GM19372 (cell line): ENCODE data around the gene RNF180.
"Not testable (repeated sequence)": the region's sequence is repeated elsewhere in the genome, so short reads cannot be mapped to it uniquely, and the experiment has no call there.

Source experiments
- ATAC-seq: cut with Tn5 transposase; IDR thresholded peaks from one replicate; pipeline ENCODE4 v1.9.1; 2021; ENCODE audit warnings: mild to moderate bottlenecking, low read depth, moderate library complexity; ENCODE audit not compliant: unreplicated experiment

The RNF180 gene

DNA sequence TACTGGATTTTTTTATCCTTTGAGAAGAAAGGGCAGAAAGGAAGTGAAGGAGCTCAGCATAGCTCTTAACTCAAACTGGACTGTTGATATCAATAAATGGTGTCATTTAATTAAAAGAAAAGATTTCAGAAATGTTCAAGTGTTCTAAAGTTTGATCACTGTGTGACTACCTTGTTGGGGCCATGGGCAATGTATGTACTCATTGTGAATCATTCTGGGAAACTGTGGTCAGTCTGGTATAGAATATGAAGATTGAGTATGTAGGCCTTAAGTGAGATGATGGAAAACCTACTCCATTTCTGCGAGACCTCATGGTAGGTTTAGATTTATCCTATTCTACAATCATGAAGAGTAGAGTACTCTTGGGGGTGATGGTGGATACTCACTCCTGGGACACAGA, 175.7 kb downstream of the RNF180 start:
- no peak for ATAC-seq

DNA sequence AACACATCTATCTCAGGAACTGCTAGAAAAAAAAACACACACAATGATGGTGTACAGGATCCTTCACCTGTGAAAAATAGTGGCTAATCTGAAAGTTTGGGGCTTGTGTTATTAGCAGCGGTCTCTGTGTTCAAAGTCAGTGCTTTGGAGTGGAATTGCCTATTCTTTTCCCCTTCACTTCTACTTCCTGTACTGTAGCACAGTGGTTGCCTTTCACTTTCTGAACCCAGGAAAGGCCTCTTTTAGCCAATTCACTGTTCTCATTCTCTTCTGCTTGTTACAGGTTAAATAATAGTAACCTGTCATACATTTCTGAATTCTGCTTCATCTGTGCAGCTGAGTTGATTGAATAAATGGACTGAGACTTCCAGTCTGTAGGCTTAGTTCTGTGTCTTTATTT, 178.9 kb downstream of the RNF180 start:
- ATAC-seq = no peak

DNA sequence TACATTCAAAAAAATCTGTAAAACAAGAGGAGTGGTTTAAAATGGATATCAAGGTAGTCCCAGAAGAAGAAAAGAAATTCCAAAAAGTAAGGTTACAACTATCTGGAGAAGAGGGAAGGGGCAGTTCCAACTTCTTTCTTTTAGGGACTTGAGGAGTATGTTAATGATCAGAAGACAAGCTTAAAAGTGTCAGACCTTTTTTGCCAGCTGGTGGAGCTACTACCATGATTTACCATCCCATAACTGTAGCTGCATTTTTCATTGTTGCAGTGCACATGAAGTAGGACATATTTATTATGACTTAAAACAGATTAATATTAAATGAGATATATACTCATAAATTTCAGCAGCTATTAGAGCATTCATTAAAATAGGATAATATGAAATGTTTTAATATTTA, 181.7 kb downstream of the RNF180 start:
- ATAC-seq = no peak

DNA sequence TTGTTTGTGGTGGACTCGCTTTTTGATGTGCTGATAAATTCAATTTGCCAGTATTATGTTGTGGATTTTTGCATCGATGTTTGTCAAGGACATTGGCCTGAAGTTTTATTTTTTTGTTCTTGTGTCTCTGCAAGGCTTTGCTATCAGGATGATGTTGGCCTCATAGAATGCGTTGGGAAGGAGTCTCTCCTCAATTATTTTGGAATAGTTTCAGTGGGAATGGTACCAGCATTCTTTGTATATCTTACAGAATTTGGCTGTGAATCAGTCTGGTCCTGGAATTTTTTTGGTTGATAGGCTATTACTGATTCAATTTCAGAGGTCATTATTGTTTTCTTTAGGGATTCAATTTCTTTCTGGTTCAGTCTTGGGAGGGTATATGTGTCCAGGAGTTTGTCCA, 198.8 kb downstream of the RNF180 start:
- no peak for ATAC-seq

DNA sequence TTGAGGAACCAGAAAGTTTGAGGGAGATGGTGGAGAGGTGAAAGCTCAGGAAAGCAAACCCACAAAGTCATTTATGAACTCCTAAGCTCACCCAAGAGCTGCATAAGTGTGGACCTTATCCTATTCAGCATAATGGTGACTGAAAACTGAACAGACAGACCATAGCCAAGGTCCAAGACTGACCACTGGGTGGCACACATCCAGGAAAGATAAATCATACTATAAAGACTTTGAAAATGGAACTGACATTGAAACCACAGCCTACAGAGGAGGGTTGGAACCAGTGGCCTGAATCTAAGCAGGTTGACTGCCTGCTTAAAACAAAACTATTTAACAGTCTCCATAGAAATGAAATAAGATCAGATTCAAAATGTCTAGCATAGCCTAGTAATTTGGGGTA, 219.1 kb downstream of the RNF180 start:
- ATAC-seq = peak; percentile 61

DNA sequence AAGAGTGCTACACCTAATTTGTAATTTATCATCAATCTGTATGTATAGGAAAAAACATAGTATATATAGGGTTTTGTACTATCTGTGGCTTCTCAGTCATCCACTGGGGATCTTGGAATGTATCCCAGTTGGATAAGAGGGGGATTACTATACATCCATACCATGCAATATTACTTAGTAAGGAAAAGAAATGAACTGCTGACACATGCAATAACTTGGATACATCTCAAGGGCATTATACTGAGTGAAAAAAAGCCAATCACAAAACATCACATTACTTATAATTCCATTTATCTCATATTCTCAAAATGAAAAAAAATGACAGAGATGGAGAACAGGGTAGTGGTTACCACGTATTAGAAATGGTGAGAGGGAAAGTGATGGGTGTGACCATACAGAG, 231.9 kb downstream of the RNF180 start:
- no peak for ATAC-seq

DNA sequence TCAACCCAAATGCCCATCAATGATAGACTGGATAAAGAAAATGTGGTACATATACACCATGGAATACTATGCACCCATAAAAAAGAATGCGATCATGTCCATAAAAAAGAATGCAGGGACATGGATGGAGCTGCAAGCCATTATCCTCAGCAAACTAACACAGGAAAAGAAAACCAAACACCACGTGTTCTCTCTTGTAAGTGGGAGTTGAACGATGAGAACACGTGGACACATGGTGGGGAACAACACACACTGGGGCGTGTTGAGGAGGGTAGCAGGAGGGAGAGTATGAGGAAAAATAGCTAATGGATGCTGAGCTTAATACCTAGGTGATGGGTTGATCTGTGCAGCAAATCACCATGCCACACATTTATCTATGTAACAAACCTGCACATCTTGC, 233.1 kb downstream of the RNF180 start:
- not testable (repeated sequence) for ATAC-seq

DNA sequence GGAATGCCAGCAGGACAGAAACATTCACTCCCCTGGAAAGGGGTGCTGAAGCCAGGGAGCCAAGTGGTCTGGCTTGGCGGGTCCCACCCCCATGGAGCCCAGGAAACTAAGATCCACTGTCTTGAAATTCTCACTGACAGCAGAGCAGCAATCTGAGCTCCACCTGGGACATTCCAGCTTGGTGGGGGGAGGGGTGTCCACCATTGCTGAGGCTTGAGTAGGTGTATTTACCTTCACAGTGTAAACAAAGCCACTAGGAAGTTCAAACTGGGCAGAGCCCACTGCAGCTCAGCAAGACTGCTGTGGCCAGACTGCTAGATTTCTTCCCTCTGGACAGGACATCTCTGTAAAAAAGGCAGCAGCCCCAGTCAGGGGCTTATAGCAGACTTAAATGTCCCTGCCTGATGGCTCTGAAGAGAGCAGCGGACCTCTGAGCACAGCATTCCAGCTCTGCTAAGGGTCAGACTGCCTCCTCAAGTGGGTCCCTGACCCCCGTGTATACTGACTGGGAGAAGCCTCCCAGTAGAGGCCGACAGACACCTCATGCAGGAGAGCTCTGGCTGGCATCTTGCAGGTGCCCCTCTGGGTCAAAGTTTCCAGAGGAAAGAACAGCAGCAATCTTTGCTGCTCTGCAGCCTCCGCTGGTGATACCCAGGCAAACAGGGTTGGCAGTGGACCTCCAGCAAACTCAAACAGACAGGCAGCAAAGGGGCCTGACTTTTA, 241.6 kb downstream of the RNF180 start:
- ATAC-seq = not testable (repeated sequence)

DNA sequence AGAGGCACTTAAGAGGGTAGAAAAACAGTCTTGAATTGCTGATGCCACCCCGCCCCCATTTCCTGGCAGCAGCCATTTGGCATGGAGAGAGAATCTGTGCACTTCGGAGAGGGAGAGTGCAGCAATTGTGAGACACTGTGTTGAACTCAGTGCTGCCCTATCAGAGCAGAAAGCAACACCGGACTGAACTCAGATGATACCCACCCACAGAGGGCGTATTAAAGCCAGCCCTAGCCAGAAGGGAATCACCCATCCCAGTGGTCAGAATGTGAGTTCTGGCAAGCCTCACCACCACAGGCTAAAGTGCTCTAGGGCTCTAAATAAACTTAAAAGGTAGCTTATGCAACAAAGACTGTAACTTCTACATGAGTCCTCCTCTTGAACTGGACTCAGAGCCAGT, 251.7 kb downstream of the RNF180 start:
- ATAC-seq = no peak

DNA sequence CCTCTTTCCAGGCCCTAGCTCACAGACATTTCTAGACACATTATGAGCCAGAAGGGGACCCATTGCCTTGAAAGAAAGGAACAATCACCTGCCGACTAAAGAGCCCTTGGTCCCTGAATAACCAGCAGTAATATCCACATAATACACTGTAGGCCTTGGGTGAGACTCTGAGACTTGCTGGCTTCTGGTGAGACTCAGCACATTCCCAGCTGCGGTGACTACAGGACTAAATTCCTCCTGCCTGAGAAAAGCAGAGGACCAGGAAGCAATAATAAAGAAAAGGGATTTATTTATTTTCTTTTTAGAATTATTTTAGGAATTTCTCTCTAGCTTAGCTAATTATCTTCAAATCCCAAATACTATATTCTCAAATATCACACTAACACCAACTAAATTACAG, 252.4 kb downstream of the RNF180 start:
- no peak for ATAC-seq
